NCI-H2227 (cell line): ENCODE data around the gene IRF4.

Source experiments
- DNase-seq: peaks from one replicate; lab custom pipeline; 2025; ENCODE audit not compliant: unreplicated experiment; lab: John Stamatoyannopoulos, UW

The IRF4 gene

DNA sequence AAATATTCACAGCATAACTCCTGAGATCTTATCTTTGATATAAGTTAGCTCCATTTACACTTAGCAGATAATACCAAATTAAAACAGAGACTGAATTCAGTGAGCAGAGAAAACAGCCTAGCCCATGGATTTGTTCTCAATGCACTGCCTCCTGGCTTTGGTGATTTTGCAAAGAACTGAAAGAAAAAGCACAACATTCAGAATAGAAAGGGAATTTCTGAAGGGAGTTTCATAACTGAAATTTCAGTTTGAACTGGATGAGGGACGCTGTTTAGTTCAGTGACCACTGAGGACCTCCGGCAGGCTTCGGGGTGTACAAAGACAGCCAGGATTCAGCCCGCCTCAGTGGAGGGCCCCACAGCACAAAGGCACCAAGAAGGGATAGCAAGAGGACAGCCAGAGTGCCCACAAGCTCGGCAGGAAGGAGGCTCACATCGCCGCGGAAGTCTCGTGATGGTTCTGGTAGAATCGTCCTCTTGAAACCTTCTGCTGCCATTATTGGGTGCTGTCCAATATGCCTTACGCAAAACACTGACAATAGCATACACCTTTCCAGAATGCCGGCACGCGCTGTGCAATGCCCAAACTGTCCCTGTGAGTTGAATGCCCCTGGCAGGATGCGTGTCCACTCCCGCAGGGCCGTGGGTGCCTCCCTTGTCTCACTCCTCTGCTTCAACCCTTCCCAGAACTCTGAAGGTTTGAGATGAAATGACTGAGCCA is 9.7 kb upstream of the IRF4 start:
- no peak for DNase-seq

DNA sequence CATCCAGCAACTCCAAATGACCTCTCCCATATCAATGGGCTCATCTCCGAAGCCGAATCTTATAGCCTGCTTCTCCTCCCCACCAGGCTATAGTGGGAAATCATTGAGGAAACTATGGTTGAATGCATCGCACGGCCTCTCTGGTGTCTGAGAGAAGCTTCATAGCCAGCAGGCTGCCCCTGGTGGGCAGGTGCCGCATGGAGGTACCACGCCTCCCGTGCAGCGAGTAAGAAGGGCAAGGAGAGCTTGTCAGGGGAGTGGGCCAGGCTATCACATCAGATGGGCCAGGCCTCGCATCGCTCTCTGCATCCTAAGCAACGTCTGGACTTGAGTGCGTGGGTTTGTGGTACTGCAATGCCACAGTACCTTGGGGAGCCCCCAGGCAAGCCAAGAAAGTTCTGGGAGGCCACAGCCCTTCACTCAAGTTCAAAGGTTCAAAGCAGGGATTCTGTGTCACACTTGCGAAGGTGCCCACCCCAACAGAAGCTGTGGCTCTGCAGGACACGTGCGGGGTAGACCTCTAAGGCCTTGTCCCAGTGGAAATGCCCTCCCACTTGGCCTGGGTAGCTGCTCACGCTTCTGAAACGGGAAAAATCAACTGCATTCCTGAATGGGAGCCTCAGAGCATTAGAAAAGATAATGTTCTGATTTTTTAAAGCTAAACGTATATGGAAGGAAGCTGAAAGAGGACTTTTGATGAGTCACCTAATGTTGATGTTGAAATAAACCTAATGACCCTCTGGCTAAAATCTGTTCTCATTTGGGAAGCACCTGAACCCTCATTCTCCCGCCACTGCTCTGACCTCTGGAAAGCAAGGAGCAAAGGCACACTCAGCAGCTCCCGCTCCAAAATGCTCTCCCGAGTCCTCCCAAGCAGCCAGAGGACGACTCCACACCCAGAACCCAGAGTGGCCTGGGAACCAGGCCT is 8.4 kb upstream of the IRF4 start:
- no peak for DNase-seq

DNA sequence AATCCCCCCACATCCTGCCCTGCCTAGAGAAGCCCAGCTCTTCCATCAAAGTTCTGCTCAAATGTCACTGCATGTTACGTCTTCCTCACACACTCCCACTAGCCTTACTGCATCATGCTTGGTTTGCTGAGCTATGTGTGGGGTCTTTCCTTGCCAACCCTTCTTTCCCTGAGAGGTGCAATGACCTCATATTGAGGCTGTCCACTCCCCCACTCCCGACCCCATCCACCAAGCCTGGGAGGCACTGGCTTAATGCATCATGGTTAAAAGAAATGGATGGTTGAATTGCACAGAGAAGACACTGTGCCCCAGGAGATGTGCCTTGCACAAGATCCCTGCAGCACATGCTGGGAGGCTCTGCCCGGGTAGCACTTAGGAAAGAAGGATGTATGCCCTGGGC is 7.7 kb upstream of the IRF4 start:
- DNase-seq = no peak

DNA sequence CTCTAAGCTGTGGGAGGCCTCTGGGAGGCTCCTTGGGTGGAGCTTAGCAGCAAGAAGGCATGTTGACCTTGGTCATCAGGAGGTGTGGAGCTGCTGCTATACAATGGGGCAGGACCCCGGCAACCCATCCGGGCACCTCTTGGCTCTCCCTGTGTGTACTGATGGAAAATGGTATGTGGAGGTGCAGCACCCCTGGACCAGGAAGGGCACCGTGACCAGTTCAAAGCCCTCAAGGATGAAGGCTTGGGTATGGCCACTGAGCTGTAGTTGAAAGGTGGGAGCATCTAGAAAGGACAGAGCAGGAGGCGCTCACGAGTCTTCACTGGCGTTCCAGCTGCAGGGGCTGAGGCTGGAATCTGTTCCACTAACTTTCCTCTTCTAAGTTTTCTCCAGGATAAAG is 6.7 kb upstream of the IRF4 start:
- DNase-seq = no peak

DNA sequence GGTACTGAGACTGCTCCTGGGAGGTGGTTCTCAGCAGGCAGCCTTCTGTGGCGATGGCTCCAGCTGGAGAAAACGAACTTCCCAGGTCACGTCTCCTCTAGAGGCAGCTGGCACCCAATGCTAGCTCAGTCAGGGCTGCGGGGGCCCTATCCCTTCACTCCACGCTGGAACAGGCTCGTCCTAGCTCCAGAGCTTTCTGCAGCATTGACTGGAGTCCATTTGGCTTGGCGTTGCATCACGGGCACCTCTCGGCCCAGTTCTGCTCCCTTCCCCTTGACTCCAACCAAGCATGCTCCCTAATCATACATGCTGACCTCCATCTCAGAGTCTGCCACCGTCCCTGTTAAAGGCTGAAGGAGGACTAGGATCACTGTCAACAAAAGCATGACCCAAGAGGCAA is 5.9 kb upstream of the IRF4 start:
- no peak for DNase-seq

DNA sequence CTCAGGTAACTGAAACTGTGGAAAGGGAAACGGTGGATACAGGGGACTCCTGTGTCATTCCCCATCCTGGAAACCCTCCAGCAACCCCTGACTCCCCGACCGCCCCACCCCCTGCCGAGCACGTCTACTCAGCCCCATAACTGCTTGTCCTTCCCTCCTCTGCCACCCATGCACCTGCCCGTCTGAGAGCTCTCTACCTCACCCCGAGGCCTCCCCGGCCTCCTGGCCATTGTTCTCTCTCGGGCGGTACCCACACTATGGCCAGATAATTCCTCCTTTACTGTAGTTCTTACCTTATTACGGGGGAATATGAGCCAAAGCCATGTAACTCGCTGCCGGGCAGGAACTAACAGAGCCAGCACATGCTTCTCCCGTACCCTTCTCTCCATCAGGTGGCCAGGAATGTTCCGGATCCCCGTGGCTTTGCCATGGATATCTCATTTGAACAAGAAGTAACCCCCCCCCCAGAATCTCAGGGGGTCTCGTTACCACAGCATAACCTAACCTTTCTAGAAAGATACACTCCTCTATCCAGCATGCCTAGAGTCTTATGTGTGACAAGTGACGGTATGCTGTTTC is 4.8 kb upstream of the IRF4 start:
- DNase-seq = no peak

DNA sequence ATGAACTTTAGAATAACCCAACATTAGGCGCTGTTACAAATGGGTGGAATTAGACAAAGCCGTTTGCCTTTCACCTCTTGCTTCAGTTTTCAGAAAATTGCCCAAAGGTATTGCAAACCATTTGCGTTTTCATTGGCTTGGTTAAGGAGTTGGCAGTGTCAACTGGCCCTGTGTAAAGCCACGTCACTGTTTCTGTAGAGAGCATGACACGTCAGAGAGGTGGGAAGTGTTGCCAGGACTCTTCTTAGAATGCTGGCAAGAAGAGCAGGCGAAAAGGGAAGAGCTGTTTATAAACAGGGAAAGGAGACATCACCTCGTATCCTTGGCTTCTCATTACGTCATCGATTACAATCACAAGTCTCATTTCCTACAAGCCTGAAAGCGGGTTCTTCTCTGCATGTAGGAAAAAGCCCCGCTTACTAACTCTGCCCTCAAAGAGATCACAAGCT is 4.2 kb upstream of the IRF4 start:
- no peak for DNase-seq

DNA sequence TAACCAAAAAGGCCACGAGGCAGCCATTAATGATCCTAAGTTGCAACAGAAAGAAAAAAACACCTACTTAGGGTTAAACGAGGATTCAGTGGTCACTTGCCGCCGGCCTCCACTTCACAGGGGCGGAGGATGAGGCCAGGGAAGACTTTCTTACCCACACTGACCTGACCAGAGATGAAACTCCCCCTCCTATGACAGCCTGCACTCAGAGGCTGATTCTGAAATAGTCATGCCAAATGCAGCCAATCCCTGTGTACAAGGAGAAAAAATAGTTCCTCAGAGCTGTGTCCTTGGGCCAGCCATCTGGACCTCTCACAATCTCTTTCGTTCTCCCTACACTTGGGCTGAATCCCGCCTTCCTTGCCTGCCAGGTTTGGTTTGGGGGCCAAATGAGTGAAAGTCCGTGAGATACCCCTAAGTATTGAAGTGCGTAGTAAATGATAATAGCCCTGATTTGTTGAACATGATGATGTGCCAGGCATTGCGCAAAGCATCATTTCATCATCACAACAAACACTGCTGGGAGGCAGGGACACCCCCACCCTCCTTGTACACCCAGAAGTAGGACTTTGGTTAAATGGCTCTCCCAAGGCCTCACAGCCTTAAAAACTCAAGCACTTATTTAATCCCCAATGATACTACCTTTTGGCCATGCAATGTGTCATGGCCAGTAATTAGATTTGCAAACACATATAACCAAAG is 3.2 kb upstream of the IRF4 start:
- no peak for DNase-seq

DNA sequence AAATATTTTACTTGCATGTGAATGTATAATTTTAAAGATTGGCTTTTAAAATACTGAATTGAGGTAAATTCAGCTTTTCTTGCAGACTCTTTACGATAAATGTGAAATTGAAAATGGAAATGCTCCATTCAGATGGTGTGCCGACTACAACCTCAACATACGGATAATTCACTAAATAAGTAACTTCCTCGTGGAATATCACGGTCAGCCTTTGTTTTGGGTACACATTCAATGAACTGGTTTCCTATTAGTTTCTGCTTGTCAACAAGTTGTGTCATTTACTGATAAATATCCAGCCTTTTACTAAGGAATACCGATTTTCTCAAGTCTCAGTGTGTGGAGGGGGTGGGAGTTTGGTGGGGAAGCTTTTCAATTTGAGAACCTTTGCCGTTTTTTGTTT is 2.4 kb upstream of the IRF4 start:
- DNase-seq = no peak

DNA sequence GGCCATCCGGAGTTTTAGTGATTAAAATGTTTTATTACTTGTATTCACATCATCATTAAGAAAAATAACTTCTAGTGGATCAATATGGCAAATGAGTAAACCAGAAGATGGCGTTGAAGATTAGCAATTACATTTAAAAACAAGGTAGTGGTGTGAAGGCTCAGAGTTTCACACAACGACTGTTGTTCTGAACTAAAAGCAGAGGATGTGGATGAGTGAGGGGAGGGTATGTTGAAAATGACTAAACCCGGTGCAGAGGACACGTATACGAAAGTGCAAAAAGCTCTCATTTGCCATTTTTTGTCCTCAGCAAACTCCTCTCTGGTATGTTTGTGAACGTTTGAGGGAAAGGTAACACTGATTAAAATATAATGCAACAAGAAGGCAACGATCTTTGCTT is 1.9 kb upstream of the IRF4 start:
- no peak for DNase-seq

DNA sequence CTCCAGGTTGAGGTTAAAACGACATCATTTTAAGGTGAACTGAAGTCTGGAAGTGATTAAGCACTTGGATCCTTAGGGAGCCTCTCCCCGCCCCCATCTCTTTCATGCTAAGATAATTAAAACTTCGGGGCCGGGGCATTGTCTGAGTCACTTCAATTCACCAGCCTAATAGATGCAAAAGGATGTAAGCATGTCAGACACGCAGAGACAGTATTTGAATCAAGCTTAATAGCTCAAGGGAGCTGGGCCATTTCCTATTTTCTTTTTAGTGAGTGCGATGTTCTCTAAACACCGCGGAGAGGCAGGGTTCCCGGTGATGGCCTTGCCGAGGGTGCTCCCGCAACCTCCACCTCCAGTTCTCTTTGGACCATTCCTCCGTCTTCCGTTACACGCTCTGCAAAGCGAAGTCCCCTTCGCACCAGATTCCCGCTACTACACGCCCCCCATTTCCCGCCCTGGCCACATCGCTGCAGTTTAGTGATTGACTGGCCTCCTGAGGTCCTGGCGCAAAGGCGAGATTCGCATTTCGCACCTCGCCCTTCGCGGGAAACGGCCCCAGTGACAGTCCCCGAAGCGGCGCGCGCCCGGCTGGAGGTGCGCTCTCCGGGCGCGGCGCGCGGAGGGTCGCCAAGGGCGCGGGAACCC is 516 bp upstream of the IRF4 start:
- no peak for DNase-seq

DNA sequence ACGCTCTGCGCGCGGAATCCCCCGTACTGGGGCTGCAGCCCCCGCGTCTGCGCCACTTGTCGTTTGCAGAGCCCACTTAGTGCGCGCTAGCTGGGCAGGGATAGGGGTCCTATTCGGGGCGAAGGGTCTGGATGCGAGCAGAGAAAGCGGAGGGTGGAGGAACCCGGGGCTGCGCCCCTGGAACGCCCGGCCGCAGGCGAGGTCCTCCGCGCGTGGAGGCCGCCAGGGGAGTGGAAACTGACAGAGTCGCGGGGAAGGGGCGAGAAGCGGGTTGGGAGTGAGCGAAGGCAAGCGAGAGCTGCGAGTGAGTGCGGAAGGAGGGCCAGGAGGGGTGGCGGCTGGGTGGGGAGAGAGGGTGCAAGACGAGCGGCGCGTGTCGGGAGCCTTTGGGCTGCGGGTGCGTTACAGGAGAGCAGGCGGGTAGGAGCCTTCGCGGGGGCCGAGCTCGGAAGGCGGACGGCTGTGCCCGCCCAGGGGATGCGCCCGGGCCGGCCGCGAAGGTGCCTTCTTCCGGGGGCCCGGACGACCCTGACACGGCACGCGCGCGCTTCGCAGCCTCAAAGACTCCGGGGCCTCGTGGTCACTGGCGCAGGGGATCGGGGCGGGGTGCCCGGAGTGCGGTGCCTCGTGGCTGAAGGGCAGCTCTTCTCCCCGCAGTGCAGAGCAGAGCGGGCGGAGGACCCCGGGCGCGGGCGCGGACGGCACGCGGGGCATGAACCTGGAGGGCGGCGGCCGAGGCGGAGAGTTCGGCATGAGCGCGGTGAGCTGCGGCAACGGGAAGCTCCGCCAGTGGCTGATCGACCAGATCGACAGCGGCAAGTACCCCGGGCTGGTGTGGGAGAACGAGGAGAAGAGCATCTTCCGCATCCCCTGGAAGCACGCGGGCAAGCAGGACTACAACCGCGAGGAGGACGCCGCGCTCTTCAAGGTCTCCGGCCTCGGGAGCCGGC is 1.2 kb downstream of the IRF4 start:
- DNase-seq = no peak

DNA sequence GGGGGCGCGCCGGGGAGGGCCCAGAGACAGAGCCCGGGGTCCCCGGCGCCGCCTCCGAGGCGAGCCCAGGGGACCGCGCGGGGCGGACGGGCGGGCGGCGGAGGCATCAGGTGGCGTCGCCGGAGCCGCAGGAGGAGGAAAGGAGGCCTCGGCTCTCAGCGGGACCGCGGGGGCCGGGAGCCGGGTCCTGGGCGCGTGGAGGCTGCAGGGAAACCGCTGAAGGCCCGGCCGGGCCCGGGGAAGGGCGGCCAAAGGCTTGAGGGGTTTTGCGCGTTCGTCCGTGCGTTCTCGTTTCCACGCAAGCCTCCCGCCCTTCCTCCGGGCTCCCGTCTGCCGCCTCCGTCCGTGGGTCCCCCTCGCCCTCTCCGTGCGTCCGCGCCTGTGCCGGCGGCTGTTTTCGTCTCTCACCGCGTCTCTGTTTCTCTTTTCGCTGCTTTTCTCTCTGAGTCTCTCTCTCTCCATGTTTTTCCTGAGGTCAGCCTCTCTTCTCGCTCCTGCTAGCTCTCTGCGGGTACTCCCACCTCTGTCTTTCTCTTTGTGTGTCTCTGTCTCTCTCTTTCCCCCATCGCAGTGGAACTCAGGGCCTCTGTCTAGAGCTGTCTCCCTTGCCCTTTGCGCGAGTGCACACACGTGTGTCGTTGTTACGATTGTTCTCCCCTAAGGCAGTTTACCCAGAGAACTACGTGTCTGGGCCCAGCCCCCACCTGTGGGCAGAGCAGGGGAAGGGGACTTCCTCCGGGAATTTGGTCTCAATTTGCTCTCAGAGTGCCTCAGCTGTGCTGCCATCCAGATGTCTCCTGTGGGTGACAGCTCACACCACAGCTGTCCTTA is 2.1 kb downstream of the IRF4 start:
- DNase-seq = no peak

DNA sequence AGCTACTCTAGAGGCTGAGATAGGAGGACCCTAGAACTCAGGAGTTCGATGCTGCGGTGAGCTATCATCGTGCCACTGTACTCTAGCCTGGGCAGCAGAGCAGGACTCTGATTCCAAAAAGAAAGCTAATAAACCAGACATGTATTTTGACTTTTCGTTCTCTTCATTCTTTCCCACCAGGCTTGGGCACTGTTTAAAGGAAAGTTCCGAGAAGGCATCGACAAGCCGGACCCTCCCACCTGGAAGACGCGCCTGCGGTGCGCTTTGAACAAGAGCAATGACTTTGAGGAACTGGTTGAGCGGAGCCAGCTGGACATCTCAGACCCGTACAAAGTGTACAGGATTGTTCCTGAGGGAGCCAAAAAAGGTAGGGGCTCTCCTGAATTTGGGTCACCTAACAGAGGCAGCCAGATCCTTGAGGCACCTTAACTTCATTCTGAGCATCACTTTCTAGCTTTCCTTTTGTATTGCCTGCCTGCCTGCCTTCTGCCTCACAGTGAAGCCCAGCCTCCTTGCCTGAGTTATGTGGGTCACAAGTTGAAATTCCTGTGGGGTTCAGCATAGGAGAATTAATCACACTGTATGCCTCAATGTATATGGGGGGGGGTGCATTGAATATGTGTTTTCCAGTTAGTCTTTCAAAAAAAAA is 3.2 kb downstream of the IRF4 start:
- DNase-seq = no peak

DNA sequence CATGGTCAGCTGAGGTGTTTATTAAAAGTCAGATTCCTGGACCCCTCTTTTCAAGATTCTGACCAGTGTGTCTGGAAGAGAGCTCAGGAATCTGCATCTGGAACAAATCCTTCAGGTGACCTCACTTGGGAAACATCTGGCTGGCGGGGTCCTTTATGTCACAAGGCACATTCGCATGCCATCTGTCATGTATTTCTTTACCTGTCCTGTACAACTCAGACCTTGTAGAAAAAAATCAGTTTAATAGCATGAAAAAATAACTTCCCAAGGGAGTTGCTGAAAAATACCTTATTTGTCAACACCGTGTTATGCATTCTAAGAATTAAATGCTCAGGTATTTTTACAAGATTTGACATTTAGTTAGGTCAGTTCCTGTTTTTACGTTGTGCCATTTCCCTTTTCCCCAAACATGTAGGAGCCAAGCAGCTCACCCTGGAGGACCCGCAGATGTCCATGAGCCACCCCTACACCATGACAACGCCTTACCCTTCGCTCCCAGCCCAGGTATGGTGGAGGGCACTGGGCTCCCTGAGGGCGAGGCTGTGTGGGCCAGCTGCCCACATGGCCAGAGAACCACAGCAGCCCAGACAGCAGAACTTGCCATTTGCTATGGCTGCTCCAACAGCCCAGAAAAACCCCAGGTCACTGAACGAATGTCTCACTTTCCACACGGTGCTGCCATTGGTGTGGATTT is 4.0 kb downstream of the IRF4 start:
- no peak for DNase-seq

DNA sequence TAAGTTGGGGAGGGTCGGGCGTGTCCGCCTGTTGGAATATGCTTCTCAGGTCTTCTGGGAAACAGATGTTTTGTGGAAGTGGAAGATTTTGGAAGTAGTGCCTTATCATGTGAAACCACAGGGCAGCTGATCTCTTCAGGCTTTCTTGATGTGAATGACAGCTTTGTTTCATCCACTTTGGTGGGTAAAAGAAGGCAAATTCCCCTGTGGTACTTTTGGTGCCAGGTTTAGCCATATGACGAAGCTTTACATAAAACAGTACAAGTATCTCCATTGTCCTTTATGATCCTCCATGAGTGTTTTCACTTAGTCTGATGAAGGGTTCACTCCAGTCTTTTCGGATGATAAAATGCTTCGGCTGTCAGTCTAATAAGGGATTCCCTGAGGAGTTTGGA is 4.6 kb downstream of the IRF4 start:
- DNase-seq = no peak

DNA sequence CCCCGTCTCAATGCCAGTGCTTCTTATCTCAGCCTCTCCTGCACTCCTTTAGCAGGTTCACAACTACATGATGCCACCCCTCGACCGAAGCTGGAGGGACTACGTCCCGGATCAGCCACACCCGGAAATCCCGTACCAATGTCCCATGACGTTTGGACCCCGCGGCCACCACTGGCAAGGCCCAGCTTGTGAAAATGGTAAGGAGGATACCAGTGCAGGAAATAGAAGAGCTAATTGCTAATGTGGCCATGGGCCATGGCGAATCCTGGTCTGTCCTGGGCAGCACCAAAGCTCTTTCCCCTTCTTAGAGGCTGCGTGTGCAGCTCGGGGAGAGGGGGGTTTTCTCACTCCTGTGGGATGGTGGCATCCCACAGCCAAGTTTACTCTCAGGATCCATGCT is 5.5 kb downstream of the IRF4 start:
- no peak for DNase-seq

DNA sequence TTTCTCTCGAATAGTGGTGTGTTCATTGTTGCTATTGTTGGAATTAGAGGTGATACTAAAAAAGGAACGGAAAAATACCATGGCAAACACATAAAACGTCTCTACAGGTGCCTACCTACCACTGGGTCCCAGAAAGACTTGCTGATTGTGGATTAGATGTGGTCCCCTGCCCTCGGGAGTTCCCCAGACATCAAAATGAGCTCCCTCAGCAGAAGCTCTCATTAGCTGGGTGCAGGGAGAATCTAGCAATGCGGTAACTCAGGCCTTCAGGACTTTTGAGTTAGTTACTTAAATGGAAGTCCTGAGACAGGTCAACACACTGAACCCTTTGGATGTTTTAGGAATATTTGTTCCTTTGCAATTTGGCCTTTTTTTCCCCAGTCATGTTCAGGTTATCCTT is 6.1 kb downstream of the IRF4 start:
- DNase-seq = no peak
